GM18499 (cell line): ENCODE results near the gene CTNNA2.

Experiments
- ATAC-seq: cut with Tn5 transposase; IDR thresholded peaks from one replicate; pipeline ENCODE4 v1.9.1; 2021; ENCODE audit warnings: moderate number of reproducible peaks; ENCODE audit not compliant: insufficient read depth, unreplicated experiment

Gene CTNNA2

DNA sequence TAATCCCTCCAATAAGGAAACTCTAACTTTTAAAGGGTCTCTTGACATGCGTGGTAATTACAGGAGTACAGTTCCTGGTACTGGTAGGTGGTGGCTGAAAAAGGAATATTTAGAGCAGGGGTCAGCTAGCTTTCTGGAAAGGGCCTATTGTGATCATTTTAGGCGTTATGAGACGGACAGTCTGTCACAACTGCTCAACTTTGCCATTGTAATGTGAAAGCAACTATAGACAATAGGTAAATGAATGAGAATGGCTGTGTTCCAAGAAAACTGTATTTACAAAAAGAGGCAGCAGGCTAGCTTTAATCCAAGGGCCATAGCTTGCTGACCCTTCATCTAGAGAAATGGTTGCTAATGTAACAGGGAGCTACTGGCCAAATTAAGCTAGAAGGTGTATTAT, 969.4 kb downstream of the CTNNA2 start:
- no peak for ATAC-seq

GRCh38 chr2:80489717-80490116, 976.9 kb downstream of the CTNNA2 start:
- no peak for ATAC-seq

DNA sequence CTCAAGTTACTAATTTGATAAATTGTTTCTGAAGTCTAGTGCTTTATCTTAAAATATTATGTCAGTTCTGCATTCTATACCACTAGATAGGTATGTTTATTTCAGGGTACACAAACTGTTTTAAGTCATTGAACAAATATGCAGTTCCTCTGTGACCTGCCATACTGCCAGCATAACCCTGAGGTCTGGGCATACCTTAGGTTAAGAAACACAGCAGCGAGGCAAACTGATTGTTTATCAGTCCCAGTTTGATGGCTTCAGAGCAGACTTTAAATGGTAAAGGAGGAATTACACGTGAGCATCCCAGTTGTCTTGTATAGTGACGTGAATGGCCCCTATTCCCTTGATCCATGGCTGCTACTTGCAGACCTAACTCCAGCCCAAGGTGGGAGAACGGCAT, 978.1 kb downstream of the CTNNA2 start:
- ATAC-seq: no peak

- ATAC-seq: no peak
These were observed 983.5 kb downstream of the CTNNA2 start for GRCh38 chr2:80496346-80496745.

DNA sequence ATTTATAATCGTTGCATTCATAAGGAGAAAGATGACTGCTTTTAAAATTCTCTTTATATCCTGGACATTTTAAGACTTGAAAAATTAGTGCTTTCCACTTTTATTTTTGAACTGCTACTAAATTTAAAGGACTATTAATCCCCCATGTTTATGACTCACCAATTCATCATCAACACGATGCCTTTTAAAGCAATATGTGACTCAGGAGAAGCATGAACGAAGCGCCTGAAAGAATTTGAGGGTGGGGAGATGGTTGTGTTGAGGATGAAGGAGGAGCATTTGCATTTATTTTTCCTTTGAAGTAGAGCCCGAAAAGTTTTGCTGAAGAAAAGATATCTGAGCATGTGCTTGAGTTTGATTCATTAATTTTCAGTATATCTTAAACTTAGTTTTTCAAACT, 983.9 kb downstream of the CTNNA2 start:
- ATAC-seq: no peak

DNA sequence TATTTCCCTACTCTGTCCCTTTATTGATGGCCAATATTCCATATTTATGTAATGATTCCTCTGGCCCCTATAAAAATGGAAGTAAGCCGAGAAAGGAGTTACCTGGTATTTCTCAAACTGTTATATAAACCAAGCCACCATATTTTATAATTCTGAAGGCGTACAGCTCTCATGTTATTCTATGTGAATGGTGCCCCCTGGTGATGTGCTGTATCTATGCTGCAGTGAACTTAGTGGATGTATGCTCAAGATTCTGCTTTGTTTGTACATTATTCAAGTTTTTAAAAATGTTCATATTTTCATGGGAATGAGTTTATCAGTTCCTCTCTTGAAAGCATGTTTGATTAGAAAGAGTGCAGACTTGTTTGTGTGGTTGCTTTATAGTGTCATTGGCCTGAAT, 986.2 kb downstream of the CTNNA2 start:
- no peak for ATAC-seq

GRCh38 chr2:80501874-80502624, 989.2 kb downstream of the CTNNA2 start:
- no peak for ATAC-seq

DNA sequence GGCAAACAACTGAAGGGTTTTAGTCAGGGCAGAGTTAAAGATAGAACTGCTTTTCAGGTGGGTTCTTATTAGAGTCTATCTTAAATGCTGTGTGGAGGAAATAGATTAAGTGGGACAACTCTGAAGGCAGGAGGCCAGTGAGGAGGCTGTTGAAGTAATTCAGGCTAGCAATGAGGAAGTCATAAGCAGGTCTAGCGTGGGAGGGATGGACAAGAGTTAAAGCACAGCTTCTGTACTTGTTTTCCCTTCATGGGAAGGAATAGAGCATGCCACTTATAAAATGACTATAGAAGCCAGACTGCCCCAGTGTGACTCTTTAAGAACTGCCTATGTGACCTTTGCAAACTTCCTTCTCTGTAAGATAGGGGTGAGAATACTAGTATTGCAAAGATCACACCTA, 993.7 kb downstream of the CTNNA2 start:
- no peak for ATAC-seq

DNA sequence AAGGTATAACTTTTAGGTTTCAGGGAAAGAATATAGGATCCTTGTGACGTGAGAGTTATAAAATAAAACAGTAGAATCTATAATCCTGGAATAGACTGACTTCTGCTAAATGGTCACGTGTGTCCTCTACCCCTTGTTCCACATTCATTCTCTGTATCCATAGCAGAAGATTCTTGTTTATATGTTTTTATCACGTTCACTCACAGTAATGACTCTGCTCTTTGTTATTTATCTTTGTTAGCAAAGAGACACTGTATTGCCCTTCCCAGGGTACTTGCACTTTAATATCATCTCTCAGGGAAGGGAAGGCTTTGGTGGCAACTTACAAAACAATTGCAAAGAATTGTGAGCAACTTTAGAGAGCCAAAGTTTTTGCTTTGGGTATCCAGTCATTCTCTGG, 997.9 kb downstream of the CTNNA2 start:
- no peak for ATAC-seq

- no peak for ATAC-seq
These were observed 1003.1 kb downstream of the CTNNA2 start for GRCh38 chr2:80515964-80516363.

- ATAC-seq: no peak
These were observed 1004.5 kb downstream of the CTNNA2 start for GRCh38 chr2:80517316-80517715.

- ATAC-seq: no peak
These were observed 1006.3 kb downstream of the CTNNA2 start for GRCh38 chr2:80519121-80519643.

DNA sequence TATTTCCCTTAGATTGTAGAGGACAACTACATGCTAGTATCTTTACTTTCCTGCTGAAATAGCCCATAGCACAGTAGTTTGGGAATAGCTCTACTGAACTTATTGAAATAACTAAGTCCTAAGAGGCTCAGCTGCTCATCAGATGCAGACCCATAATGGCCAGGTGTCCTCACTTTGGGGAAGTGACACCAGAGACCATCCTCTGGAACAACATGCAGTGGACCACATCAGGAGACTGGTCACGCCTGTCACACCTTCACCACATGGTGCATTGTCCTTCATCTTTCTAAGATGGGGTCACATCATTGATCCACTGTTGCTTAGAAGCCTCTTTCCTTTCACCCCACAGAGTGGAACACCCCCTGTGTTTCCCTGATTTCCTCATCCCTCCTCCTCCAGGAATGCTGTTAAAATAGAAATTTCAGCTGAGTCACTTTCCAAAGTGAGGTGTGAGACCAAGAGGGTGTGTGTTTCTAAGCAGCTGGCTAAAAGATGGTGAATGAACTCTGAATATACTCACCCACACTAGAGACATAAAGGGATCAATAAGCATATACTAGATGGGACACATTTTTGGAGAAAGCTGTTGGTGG, 1006.9 kb downstream of the CTNNA2 start:
- no peak for ATAC-seq

- no peak for ATAC-seq
These were observed 1012.3 kb downstream of the CTNNA2 start for GRCh38 chr2:80525152-80525551.

GRCh38 chr2:80527119-80527518, 1014.3 kb downstream of the CTNNA2 start:
- no peak for ATAC-seq

DNA sequence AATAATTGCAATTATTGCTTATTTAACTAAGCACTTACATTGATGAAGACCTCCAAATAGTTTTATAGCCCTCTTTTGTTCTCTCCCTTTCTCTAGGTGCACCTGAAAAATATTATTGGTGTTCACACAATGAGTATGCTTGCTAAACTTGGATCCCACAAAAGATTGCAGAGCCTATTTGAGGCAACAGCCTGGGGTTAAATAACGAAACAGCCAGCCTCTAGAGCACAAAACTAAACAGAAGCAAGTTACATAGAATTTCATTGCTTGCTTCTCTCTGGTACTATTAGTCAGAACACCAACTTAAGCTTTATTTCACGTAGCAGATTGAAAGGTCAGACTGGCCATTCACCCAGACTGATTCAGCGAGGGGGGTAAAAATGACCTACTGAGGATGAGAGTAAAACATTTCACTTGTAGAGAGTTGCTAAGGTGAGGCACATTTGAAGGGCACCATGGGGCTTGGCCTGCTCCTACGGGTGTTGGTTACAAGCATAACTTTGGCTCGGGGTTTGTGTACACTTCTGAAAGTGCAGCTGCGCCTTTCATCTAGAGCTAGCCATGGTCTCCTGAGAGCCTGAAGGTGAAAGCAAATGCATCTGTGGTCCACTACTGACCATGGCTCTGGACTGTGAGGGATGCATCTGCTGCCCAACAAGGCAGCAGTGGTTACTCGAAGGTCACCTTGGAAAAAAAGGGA, 1016.8 kb downstream of the CTNNA2 start:
- ATAC-seq: no peak

- ATAC-seq: peak; percentile 67
These were observed 1017.7 kb downstream of the CTNNA2 start for GRCh38 chr2:80530442-80531064.

GRCh38 chr2:80531319-80531718, 1018.5 kb downstream of the CTNNA2 start:
- ATAC-seq: no peak

- ATAC-seq: no peak
These were observed 1032.8 kb downstream of the CTNNA2 start for GRCh38 chr2:80545420-80546210.

DNA sequence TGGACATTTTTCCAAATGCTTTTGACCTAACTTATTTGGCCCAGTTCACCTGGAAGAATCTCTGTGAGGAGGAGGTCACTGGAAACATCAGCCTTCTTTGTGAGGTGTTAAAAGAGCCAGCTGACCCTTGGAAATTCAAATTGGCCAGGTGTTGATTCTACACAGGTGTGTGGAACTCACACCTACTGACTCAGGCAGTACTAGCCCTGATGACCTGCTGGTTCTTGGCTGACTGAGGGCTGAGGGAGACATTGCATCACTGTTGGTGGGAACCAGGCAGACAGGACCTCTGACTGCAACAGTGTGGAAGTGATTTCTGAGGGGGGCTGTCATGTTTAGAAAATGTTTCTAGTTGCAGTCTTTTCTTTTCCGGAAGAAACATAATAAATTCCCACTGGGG, 1033.9 kb downstream of the CTNNA2 start:
- ATAC-seq: no peak
